Right lobe of liver (tissue), 4 donors: ENCODE data around the gene MGAT4A.

Experiments
- CTCF ChIP-seq, 4 donors: fragments of 200-600 bp in 3 of 4; fragments of 450-650 bp in 1 of 4; IDR thresholded peaks; one replicate each; pipeline versions ENCODE4 v1.5.1 to v1.8.0; 2016 to 2022; ENCODE audit warnings: antibody characterized with exemption in 4 of 4, mild to moderate bottlenecking in 2 of 4
- POLR2A ChIP-seq: fragments of 450-650 bp; IDR thresholded peaks from one replicate; pipeline ENCODE4 v1.6.1; 2017; ENCODE audit warnings: antibody characterized with exemption, mild to moderate bottlenecking
- donor health status: DM: no; HTN: no; CAD: no.
- donor health status: DM: no; HTN: no; CAD: no.
- donor health status: DM: no; HTN: yes; CAD: no.

GRCh38 chr2:98648451-98648850 lies 82.5 kb downstream of the MGAT4A start:
- no peak for TF ChIP-seq POLR2A
- no peak for TF ChIP-seq CTCF (IDR thresholded peaks at IDR 0.05)
